Skeletal muscle satellite cell (primary cell): ENCODE measurements around the gene FAM216B.
"Not testable (repeated sequence)": the region's sequence is repeated elsewhere in the genome, so short reads cannot be mapped to it uniquely, and the experiment has no call there.

Experiments used
- H3K27me3 ChIP-seq: 2 replicates; pipeline ENCODE4 v1.7.0; 2013; ENCODE audit warnings: low read length; ENCODE audit not compliant: control insufficient read depth, insufficient read depth
- H3K36me3 ChIP-seq: 2 replicates; pipeline ENCODE4 v1.7.0; 2013; ENCODE audit warnings: mild to moderate bottlenecking, control low read depth, low read length; ENCODE audit not compliant: insufficient read depth
- H3K4me1 ChIP-seq: 2 replicates; pipeline ENCODE4 v1.7.0; 2013; ENCODE audit warnings: low read length; ENCODE audit not compliant: control insufficient read depth, insufficient read depth
- H3K4me2 ChIP-seq: 2 replicates; pipeline ENCODE4 v1.7.0; 2013; ENCODE audit warnings: mild to moderate bottlenecking, low read length
- H3K4me3 ChIP-seq: 2 replicates; pipeline ENCODE4 v1.7.0; 2013; ENCODE audit warnings: low read length
- H3K9ac ChIP-seq: 2 replicates; pipeline ENCODE4 v1.7.0; 2013; ENCODE audit warnings: mild to moderate bottlenecking, low read depth, low read length, moderate library complexity
- H3K9me3 ChIP-seq: replicated peaks from 2 replicates; pipeline ENCODE4 v1.7.0; 2013; ENCODE audit warnings: mild to moderate bottlenecking, control low read depth, low read length

Gene FAM216B

GRCh38 chr13:42753697-42754096 is 27.7 kb upstream of the FAM216B start:
- Histone ChIP-seq H3K4me1 (no peaks in the 10 kb centered on the region), H3K4me2 (no peak overlapping the region), H3K27me3 (no peaks in the 10 kb centered on the region), H3K9me3 (no peaks in the 10 kb centered on the region), H3K36me3 (no peaks in the 10 kb centered on the region), H3K4me3 (no peak overlapping the region), H3K9ac (no peak overlapping the region)

- Histone ChIP-seq H3K27me3 (no peaks in the 10 kb centered on the region), H3K36me3 (no peaks in the 10 kb centered on the region), H3K9ac (no peak overlapping the region), H3K4me2 (no peak overlapping the region), H3K4me1 (no peaks in the 10 kb centered on the region), H3K4me3 (no peak overlapping the region), H3K9me3 (no peaks in the 10 kb centered on the region)
Measured at GRCh38 chr13:42754801-42755510, 26.4 kb upstream of the FAM216B start.

GRCh38 chr13:42757678-42758420 is 23.5 kb upstream of the FAM216B start:
- Histone ChIP-seq H3K36me3 (no peaks in the 10 kb centered on the region), H3K9me3 (no peaks in the 10 kb centered on the region), H3K4me2 (no peak overlapping the region), H3K4me1 (peaks cover 7% of the 10 kb centered on the region), H3K4me3 (no peak overlapping the region), H3K27me3 (no peaks in the 10 kb centered on the region), H3K9ac (no peak overlapping the region)

- H3K36me3 ChIP-seq: no peaks in the 10 kb centered on the region
- peaks cover 7% of the 10 kb centered on the region for H3K4me1 ChIP-seq
- H3K9me3 ChIP-seq: no peaks in the 10 kb centered on the region
- no peak overlapping the region for H3K9ac ChIP-seq
- no peak overlapping the region for H3K4me3 ChIP-seq
- H3K4me2 ChIP-seq: no peak overlapping the region
- H3K27me3 ChIP-seq: no peaks in the 10 kb centered on the region
Measured at GRCh38 chr13:42758515-42758914, 22.9 kb upstream of the FAM216B start.

GRCh38 chr13:42760951-42761350 is 20.4 kb upstream of the FAM216B start:
- H3K27me3 ChIP-seq: no peaks in the 10 kb centered on the region
- no peak overlapping the region for H3K9ac ChIP-seq
- H3K4me1 ChIP-seq: peaks cover 7% of the 10 kb centered on the region
- H3K4me3 ChIP-seq: no peak overlapping the region
- no peaks in the 10 kb centered on the region for H3K9me3 ChIP-seq
- no peak overlapping the region for H3K4me2 ChIP-seq
- no peaks in the 10 kb centered on the region for H3K36me3 ChIP-seq

GRCh38 chr13:42762251-42762650 is 19.1 kb upstream of the FAM216B start:
- Histone ChIP-seq H3K4me3 (no peak overlapping the region), H3K4me2 (peak overlapping the region; percentile 5), H3K9me3 (no peaks in the 10 kb centered on the region), H3K27me3 (no peaks in the 10 kb centered on the region), H3K36me3 (no peaks in the 10 kb centered on the region), H3K9ac (peak overlapping the region; percentile 8), H3K4me1 (peaks cover 7% of the 10 kb centered on the region)

GRCh38 chr13:42762917-42763316 is 18.5 kb upstream of the FAM216B start:
- Histone ChIP-seq H3K9me3 (no peaks in the 10 kb centered on the region), H3K36me3 (no peaks in the 10 kb centered on the region), H3K4me3 (no peak overlapping the region), H3K9ac (peak overlapping the region; percentile 8), H3K4me2 (peak overlapping the region; percentile 5), H3K27me3 (no peaks in the 10 kb centered on the region), H3K4me1 (peaks cover 7% of the 10 kb centered on the region)

GRCh38 chr13:42766016-42766415 is 15.4 kb upstream of the FAM216B start:
- Histone ChIP-seq H3K4me3 (no peak overlapping the region), H3K9ac (no peak overlapping the region), H3K4me2 (no peak overlapping the region), H3K9me3 (no peaks in the 10 kb centered on the region), H3K4me1 (peaks cover 7% of the 10 kb centered on the region), H3K36me3 (no peaks in the 10 kb centered on the region), H3K27me3 (no peaks in the 10 kb centered on the region)

GRCh38 chr13:42769650-42770049 is 11.7 kb upstream of the FAM216B start:
- no peaks in the 10 kb centered on the region for H3K4me1 ChIP-seq
- no peak overlapping the region for H3K4me3 ChIP-seq
- no peaks in the 10 kb centered on the region for H3K9me3 ChIP-seq
- H3K27me3 ChIP-seq: no peaks in the 10 kb centered on the region
- no peaks in the 10 kb centered on the region for H3K36me3 ChIP-seq
- H3K4me2 ChIP-seq: no peak overlapping the region
- H3K9ac ChIP-seq: no peak overlapping the region

GRCh38 chr13:42776558-42776957 is 4.8 kb upstream of the FAM216B start:
- not testable (repeated sequence) for H3K36me3 ChIP-seq, H3K9ac ChIP-seq, H3K4me2 ChIP-seq, H3K4me3 ChIP-seq, H3K4me1 ChIP-seq, H3K9me3 ChIP-seq
- H3K27me3 ChIP-seq: peaks cover 11% of the 10 kb centered on the region

GRCh38 chr13:42777467-42777866 is 3.9 kb upstream of the FAM216B start:
- Histone ChIP-seq H3K4me1 (no peaks in the 10 kb centered on the region), H3K9ac (no peak overlapping the region), H3K9me3 (no peaks in the 10 kb centered on the region), H3K4me2 (no peak overlapping the region), H3K27me3 (peaks cover 13% of the 10 kb centered on the region), H3K36me3 (no peaks in the 10 kb centered on the region), H3K4me3 (no peak overlapping the region)

GRCh38 chr13:42780044-42780443 is 1.3 kb upstream of the FAM216B start:
- H3K9me3 ChIP-seq: no peaks in the 10 kb centered on the region
- H3K27me3 ChIP-seq: peaks cover 13% of the 10 kb centered on the region
- H3K4me2 ChIP-seq: no peak overlapping the region
- no peak overlapping the region for H3K9ac ChIP-seq
- no peaks in the 10 kb centered on the region for H3K36me3 ChIP-seq
- no peak overlapping the region for H3K4me3 ChIP-seq
- no peaks in the 10 kb centered on the region for H3K4me1 ChIP-seq
